Measurements from ENCODE around the gene THADA.

Gene THADA

GRCh38 chr2:43595603-43596412 is at the start of gene THADA:
TSS of gene THADA (minus strand) at chr2:43596038. CDS start at chr2:43592392, 3,646 bp downstream.
- no peak for TF ChIP-seq CTCF (IDR thresholded peaks at IDR 0.05)

GRCh38 chr2:43643680-43644079 is 47.8 kb upstream of the THADA start:
- no peak for TF ChIP-seq CTCF (IDR thresholded peaks at IDR 0.05)

GRCh38 chr2:43642363-43642762 is 46.5 kb upstream of the THADA start:
- TF ChIP-seq CTCF (IDR thresholded peaks at IDR 0.05) = no peak

GRCh38 chr2:43637030-43637803 is 41.4 kb upstream of the THADA start, which contains the start of gene PLEKHH2:
TSS of gene PLEKHH2 (plus strand) at chr2:43637260. CDS start at chr2:43644674, 7,414 bp downstream.
- no peak for TF ChIP-seq CTCF (IDR thresholded peaks at IDR 0.05)

GRCh38 chr2:43636621-43637020 is 40.8 kb upstream of the THADA start:
- TF ChIP-seq CTCF (IDR thresholded peaks at IDR 0.05) = no peak

GRCh38 chr2:43634604-43635306 is 38.9 kb upstream of the THADA start:
- TF ChIP-seq CTCF (IDR thresholded peaks at IDR 0.05) = no peak

GRCh38 chr2:43631618-43632317 is 35.9 kb upstream of the THADA start:
- TF ChIP-seq CTCF (IDR thresholded peaks at IDR 0.05) = no peak

All from LNCAP (cell line).